Mesodermal cell (in vitro differentiated cells): ENCODE data around the gene ELK1.

ENCODE experiments used
- H3K27ac ChIP-seq: 2 replicates; pipeline ENCODE4 v1.7.0; 2013; ENCODE audit warnings: mild to moderate bottlenecking, low read depth, low read length, moderate library complexity; ENCODE audit not compliant: severe bottlenecking
- H3K36me3 ChIP-seq: 2 replicates; pipeline ENCODE4 v1.7.1; 2013; ENCODE audit warnings: mild to moderate bottlenecking, low read length, moderate library complexity; ENCODE audit not compliant: control insufficient read depth, insufficient read depth
- H3K4me1 ChIP-seq: one replicate; pipeline ENCODE4 v1.7.1; 2013; ENCODE audit warnings: mild to moderate bottlenecking, low read length; ENCODE audit not compliant: insufficient read depth, control insufficient read depth, poor library complexity, severe bottlenecking
- H3K4me3 ChIP-seq: 2 replicates; pipeline ENCODE4 v1.7.0; 2013; ENCODE audit warnings: low read length, control low read depth, mild to moderate bottlenecking; ENCODE audit not compliant: insufficient read depth, poor library complexity, severe bottlenecking; ENCODE audit errors: extremely low read depth
- H3K9me3 ChIP-seq: 2 replicates; pipeline ENCODE4 v1.7.1; 2013; ENCODE audit warnings: mild to moderate bottlenecking, low read length, moderate library complexity; ENCODE audit not compliant: control insufficient read depth
- WGBS, 2 experiments: methylation state at CpG; one replicate each; pipeline ENCODE4 v1.1.5; 2013; ENCODE audit warnings: missing lambda C conversion rate in 2 of 2; ENCODE audit not compliant: insufficient coverage in 2 of 2; 5-methylcytosine and 5-hydroxymethylcytosine counted together

The ELK1 gene

DNA sequence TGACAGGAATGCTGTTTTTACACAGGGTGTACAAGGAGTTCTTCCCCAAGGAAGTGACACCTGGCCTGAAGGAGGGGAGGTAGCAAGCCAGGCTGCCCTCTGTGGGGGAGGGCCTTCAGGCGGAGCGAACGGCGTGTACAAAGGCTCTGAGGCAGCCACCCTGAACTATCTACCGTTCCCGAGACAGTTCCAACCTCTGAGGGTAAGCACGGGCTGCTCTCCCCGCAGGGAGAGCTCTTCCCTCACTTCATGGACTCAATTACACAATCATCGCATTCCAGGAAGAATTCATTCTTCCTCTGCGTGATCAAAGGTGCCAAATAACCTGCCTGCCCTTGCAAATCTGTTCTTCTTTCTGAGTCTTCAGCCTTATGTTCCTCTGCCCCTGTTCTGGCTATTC, 4.8 kb downstream of the ELK1 start:
- 86 to 95% methylated on average over 4 to 8 of the region's 10 CpGs for WGBS, 2 experiments
- Histone ChIP-seq H3K27ac (no peak overlapping the region), H3K4me1 (peaks cover 5% of the 10 kb centered on the region), H3K4me3 (no peak overlapping the region), H3K9me3 (no peaks in the 10 kb centered on the region), H3K36me3 (peaks cover 26% of the 10 kb centered on the region)

DNA sequence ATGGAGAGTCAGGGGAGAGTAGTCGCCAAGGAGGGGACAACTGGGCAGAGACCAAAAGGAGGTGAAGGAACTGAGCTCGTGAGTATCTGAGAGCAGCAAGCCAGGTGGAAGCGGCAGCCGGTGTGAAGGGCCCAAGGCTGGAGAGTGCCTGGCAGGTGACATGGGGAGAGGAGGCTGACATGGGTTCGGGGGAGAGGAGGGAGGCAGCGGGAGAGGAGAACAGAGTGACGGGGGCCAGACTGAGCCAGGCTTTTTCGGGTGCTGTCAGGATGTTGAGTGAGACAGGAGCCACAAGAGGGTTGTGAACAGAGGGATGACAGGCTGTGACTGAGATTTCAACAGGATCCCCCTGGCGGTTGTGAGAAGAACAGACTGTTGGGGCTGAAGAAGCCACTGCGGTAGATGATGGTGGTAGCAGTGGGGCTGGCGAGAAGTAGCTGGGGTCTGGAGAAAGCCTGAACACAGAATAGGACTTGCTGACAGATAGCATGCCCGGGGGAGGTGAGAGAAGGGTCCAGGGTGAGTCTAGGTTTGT, 5.7 kb downstream of the ELK1 start:
- WGBS, 2 experiments, result 40 to 42% methylated on average over 2 to 6 of the region's 12 CpGs
- Histone ChIP-seq H3K27ac (no peak overlapping the region), H3K9me3 (no peaks in the 10 kb centered on the region), H3K4me1 (peaks cover 5% of the 10 kb centered on the region), H3K36me3 (peaks cover 35% of the 10 kb centered on the region), H3K4me3 (no peak overlapping the region)

DNA sequence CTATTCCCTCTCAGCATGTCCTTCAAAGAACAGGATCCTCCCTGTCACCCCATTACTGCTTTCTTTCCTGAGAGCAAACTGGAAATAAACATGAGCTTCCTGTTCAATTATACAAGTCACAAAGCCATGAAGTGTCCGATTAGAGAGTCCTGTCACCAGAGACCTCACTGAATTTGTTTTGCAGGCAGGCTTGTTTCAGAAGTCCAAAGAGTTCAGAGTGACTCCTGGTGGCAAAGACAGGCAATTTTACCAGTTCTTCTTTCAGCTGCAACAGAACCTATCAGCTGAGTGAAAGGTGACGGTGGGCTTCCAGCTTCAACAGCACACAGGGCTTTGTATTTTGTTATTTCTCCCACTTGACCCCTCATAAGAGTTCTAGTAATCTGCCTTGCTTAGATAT, 6.4 kb downstream of the ELK1 start:
- H3K4me1 ChIP-seq, result peaks cover 3% of the 10 kb centered on the region
- WGBS, 2 experiments, result 75% methylated on average over 1 of the region's 2 CpGs; no CpG with 5 or more reads in 1 of the 2 experiments
- H3K9me3 ChIP-seq, result no peaks in the 10 kb centered on the region
- H3K27ac ChIP-seq, result no peak overlapping the region
- H3K36me3 ChIP-seq, result peaks cover 42% of the 10 kb centered on the region
- H3K4me3 ChIP-seq, result no peak overlapping the region

DNA sequence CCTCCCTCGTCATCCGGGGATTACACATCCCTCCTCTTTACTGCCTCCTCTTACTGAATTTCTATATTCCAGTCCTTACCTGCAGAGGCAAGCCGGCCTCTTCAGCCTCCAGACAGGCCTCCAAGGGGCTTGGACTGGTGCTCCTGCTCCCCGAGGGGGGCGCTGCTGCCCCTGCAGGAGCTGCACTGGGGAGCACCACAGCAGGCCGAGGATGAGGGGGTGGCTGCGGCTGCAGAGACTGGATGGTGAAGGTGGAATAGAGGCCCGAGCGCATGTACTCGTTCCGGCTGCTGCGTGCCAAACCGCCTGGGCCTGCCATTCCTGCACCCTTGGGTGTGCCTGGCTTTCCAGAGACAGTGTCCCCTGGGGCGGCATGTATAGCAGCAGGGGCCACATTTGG, 11.5 kb downstream of the ELK1 start:
- peaks cover 68% of the 10 kb centered on the region for H3K36me3 ChIP-seq
- 95 to 98% methylated on average over 7 to 8 of the region's 14 CpGs for WGBS, 2 experiments
- H3K9me3 ChIP-seq, result no peaks in the 10 kb centered on the region
- no peak overlapping the region for H3K4me3 ChIP-seq
- H3K4me1 ChIP-seq, result no peaks in the 10 kb centered on the region
- no peak overlapping the region for H3K27ac ChIP-seq

DNA sequence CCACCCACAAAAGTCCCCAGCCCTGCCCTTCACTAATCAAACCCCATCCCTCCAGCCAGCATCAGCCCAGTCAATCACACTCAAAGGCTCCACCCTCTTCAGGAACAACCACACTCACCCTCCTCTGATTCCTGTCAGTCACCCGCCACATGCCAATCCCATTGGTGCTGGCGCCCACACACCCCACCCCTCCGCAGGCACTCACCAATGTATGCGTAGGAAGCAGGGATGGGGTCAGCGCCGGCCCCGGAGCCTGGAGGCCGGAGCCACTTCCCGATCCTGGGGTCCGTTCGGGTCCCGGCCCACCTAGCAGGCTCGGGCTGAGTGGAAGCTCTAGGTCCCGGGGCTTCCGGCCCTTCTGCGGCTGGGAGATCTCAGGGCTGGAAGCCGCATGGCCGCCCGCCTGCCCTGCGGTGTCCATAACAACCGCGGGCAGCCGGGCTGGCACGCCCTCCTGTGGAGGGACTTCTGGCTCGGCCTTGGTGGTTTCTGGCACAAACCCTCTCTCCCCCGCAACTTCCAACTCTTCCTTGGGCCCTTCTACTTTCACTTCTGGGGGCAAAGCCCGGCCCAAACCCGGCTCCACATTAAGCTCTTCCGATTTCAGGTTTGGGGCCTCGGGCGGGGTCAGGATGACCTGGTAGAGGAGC, 12.7 kb downstream of the ELK1 start:
- no peaks in the 10 kb centered on the region for H3K4me1 ChIP-seq
- H3K4me3 ChIP-seq, result no peak overlapping the region
- no peak overlapping the region for H3K27ac ChIP-seq
- WGBS, 2 experiments, result 80 to 95% methylated on average over 2 to 17 of the region's 31 CpGs
- no peaks in the 10 kb centered on the region for H3K9me3 ChIP-seq
- peaks cover 58% of the 10 kb centered on the region for H3K36me3 ChIP-seq

DNA sequence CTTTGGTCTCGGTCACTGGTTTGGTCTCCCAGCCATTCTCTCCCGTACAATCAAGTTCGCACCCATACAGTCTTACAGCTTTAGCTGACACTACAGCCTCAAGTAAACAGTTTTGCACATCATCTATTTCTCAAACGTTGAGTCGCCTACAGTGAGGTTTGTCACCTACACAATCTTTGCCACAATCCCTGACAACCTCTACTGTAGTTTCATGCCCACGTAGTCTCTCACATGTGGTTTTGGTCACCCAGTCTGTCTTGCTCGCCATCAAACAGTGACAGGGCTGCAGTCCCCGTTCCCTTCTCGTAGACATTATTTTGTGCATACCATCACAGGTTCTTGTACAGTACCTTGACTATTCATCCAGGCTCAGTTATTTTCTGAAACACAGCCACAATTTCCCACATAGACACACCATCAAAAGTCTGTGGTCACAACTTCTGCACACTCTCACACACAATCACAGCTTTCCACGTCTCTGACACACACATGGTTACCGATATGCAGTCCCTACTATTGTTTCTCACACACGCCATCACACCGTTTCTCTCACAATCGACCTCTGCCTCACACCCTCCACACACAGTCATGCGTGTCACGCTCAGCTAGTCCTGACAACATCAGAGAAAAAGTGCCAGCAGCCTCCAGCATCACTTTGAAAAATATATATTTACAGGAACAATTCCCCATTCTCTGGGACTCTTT, 15.3 kb downstream of the ELK1 start:
- 92 to 98% methylated on average over 9 to 11 of the region's 16 CpGs for WGBS, 2 experiments
- no peaks in the 10 kb centered on the region for H3K4me1 ChIP-seq
- H3K36me3 ChIP-seq, result peaks cover 37% of the 10 kb centered on the region
- H3K27ac ChIP-seq, result no peak overlapping the region
- H3K9me3 ChIP-seq, result no peaks in the 10 kb centered on the region
- H3K4me3 ChIP-seq, result no peak overlapping the region

DNA sequence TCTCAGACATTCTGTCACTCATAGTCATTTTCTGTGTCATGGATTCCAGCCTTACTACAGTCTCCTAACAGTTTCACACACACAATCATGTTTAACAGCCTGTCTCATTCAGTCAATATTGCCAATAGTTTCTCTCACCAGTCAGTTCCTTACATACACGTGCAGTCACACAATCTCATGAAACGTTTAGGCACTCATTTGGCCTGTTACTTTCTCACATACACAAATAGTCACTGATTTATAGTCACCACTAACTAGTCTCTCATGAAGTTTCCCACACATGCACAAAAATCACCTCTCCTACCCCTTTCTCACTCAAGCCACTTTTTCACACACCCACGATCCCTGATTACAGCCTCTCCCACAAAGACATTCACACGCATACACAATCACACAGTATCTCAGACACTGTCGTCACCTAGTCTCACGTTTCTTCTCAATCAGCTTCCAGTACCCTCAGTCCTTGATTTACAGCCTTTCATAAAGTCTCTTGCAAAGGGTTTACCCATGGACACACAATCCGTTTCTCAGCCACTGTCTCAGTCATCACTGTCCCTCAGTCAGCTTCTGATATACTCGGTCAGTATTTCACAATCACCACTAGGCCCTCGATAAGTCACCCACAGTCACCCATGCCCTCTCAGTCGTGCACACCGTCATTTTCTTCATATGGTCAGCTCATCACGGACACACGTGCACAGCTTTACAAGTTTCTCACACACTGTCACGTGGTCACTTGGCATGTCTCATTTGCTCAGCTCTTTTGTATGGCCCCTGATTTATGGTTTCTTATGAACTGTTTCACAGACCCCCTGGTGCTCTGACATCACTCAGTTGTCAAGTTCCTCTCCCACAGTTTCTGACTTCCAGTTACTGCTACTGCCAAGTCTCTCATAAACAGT, 16.4 kb downstream of the ELK1 start:
- no peak overlapping the region for H3K27ac ChIP-seq
- peaks cover 26% of the 10 kb centered on the region for H3K36me3 ChIP-seq
- no peaks in the 10 kb centered on the region for H3K4me1 ChIP-seq
- no peak overlapping the region for H3K4me3 ChIP-seq
- 84 to 87% methylated on average over 9 to 14 of the region's 14 CpGs for WGBS, 2 experiments
- no peaks in the 10 kb centered on the region for H3K9me3 ChIP-seq

DNA sequence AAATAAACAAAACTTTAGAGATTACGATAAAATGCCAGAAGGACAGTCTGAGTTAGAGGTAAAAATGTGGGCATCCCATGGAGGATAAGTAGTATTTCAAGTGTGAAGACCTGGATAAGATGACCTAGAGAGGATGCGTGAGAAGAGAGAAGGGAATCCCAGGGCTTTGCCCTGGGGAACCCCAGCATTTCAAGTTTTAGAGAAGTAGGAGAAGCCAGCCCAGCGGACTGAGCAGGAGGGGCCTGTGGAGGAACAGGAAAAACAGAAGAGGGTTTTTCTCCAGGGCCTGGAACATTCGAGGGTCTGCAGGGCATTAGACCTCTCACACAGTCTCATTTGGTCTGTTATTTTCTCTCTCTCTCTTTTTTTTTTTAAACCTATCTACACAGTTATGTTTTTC, 17.7 kb downstream of the ELK1 start:
- peaks cover 14% of the 10 kb centered on the region for H3K36me3 ChIP-seq
- no peak overlapping the region for H3K27ac ChIP-seq
- H3K4me3 ChIP-seq, result no peak overlapping the region
- H3K4me1 ChIP-seq, result no peaks in the 10 kb centered on the region
- H3K9me3 ChIP-seq, result no peaks in the 10 kb centered on the region
- 50% methylated on average over 2 of the region's 4 CpGs; no CpG with 5 or more reads in 1 of the 2 experiments for WGBS, 2 experiments

DNA sequence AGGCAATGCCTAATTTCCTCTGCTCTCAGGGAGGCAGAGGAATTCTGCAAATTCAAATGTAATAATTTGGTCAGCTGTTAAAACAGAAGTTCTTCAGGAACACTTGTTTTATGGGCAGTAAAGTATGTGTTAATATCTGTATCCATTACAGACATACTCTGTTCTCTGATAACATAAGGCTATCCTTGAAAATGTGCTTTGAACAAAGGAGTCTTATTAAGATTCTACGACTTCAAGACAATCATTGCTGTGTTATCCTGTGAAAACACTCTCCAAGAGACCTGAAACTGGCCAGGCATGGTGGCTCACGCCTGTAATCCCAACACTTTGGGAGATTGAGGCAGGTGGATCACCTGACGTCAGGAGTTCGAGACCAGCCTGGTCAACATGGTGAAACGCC, 18.7 kb downstream of the ELK1 start:
- Histone ChIP-seq H3K36me3 (peaks cover 6% of the 10 kb centered on the region), H3K27ac (no peak overlapping the region), H3K4me3 (no peak overlapping the region), H3K4me1 (no peaks in the 10 kb centered on the region), H3K9me3 (no peaks in the 10 kb centered on the region)
- WGBS, 2 experiments, result 73 to 91% methylated on average over 2 to 4 of the region's 5 CpGs

DNA sequence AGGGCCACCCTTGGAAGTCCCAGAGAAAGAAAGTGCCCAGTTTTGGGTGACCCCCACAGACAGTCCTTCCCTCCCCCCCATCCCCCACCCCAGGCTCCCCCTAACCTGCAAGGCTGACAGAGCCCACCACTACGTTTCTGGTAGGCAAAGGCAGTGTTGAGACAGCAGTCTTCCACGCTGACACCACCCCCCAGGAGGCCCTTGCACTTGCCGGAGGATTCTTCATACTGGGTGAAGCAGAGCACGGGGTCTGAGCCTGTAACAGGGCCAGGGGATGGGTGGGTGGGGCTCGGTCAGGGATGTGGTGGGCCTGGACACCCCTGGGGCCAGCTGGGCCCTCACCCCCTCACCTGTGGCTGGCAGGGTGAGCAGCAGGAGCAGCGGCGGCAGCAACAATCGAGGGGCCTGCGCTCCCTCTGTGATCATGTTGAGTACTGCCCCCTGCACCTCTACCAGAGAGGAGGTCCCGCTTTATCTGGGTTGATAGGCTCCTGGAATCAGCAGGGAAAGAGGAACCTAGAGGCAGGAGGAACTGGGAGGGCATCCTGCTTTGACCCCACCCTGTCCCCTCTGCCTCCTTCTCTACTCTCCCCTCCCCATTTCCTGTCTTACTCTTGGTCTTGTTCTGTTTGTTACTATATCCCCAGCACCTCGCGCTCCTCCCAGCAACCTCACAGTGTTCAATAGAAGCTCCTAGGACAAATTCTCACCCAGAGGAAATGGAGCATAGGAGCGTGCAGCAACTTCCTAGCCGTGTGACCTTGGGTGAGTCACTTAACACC, 20.8 kb downstream of the ELK1 start, which contains the start of gene CFP:
TSS of gene CFP (minus strand) at position 512 of the 782 bp plus-strand sequence. CDS start at position 426, 86 bp downstream.
- Histone ChIP-seq H3K27ac (no peak within 1 kb of the TSS), H3K4me3 (no peak within 1 kb of the TSS), H3K36me3 (no peaks in the 10 kb centered on the region), H3K9me3 (no peaks in the 10 kb centered on the region), H3K4me1 (no peaks in the 10 kb centered on the region)
- 70 to 71% methylated on average over 2 of the region's 14 CpGs for WGBS, 2 experiments
